Pancreas (tissue), 10 donors: Measurements from ENCODE around the gene GPATCH2L. TPM values are rescaled to one million over a fixed set of nuclear protein-coding genes. Genes with fewer than 3 reads are reported as not detected.

ENCODE experiments used
- ATAC-seq, 4 donors: fragments of 200-7000 bp; cut with Tn5 transposase; one replicate each; pipeline versions ENCODE4 v1.8.0 to v1.9.1; 2020; ENCODE audit warnings: mild to moderate bottlenecking in 4 of 4, moderate library complexity in 4 of 4
- DNase-seq, 6 donors: peaks; one replicate each; pipeline ENCODE4 v3.0.0-alpha.2; 2020
- FAIRE-seq: peaks from 2 replicates; lab custom pipeline; 2012; peaks lifted over from hg19 to GRCh38; lab: Jason Lieb, UNC
- H3K27ac ChIP-seq, 4 donors: fragments of 200-600 bp; sonication (generic); 1 replicate in 3 of 4; 2 replicates in 1 of 4; pipeline versions ENCODE4 v1.5.0 to v1.8.0; 2020
- H3K27me3 ChIP-seq, 4 donors: fragments of 200-600 bp; one replicate each; pipeline ENCODE4 v1.8.0; 2021
- H3K36me3 ChIP-seq, 3 donors: fragments of 200-600 bp; sonication (generic) in 1 of 3; one replicate each; pipeline versions ENCODE4 v1.5.0 to v1.8.0; 2020 to 2021
- H3K4me1 ChIP-seq, 3 donors: fragments of 200-600 bp; one replicate each; pipeline ENCODE4 v1.8.0; 2021
- H3K4me3 ChIP-seq, 4 donors: fragments of 200-600 bp; sonication (generic) in 2 of 4; one replicate each; pipeline versions ENCODE4 v1.5.0 to v1.8.0; 2020 to 2021
- H3K9me3 ChIP-seq, 4 donors: fragments of 200-600 bp; one replicate each; pipeline ENCODE4 v1.8.0; 2021
- CTCF ChIP-seq, 4 donors: fragments of 200-600 bp; sonication (generic) in 3 of 4; IDR thresholded peaks; one replicate each; pipeline versions ENCODE4 v1.5.0 to v1.8.0; 2021; ENCODE audit warnings: antibody characterized with exemption in 4 of 4
- WGBS, 2 donors: extraction: QIAGEN DNeasy Blood & Tissue Kit; methylation state at CpG; one replicate each; pipeline ENCODE4 v1.1.7; 2013; 5-methylcytosine and 5-hydroxymethylcytosine counted together
- intact Hi-C, 3 donors: fragments of 100-400 bp; cut with DNase I; formaldehyde crosslinking; loops; one replicate each; pipeline versions ENCODE4 v1.11.1 to v1.14.2; 2022
- polyA plus RNA-seq, 2 donors: library from polyadenylated mRNA; stranded (reverse); fragments of 200-250 nt; gene quantifications; one replicate each; pipeline ENCODE4 v1.2.3, GENCODE V29; 2013
- total RNA-seq, 6 donors: library from RNA; stranded (reverse); fragmentation: NEBNext Ultra II Directional in 4 of 6; extraction: Animal tissue kit (Norgen Biotek cat#: 25700) in 4 of 6; gene quantifications; one replicate each; pipeline versions ENCODE4 v1.2.1 to v1.2.4, GENCODE V29; 2021 to 2023
- donor health status: healthy with polysubstance abuse.
- donor health status: DM: no; HTN: no; CAD: no; lungs with moderate emphysema.
- donor health status: DM: no; HTN: no; CAD: no.
- donor health status: control.
- donor health status: control.
- donor health status: Bipolar disorder and iron deficiency.
- donor health status: DM: yes; HTN: yes; CAD: no.
- donor health status: DM: no; HTN: no; CAD: no.
- donor health status: DM: no; HTN: no; CAD: no.
- donor health status: DM: yes; HTN: yes; CAD: no.

GPATCH2L gene
- total and polyA plus RNA-seq, 8 donors = 3.0 to 29.7 (median 16.7) TPM

- Histone ChIP-seq H3K9me3 (no peaks in the 10 kb centered on the region), H3K36me3 (peaks cover 0 to 19% (median 0%) of the 10 kb centered on the region in 3 donors)
- FAIRE-seq = no peak
Observed at GRCh38 chr14:76175942-76176341, 24.2 kb downstream of the GPATCH2L start.

GRCh38 chr14:76181546-76181945 lies 29.8 kb downstream of the GPATCH2L start:
- H3K27ac ChIP-seq = no peak overlapping the region
- TF ChIP-seq CTCF (IDR thresholded peaks at IDR 0.05) = no peak
- peaks cover 0 to 26% (median 0%) of the 10 kb centered on the region in 3 donors for H3K36me3 ChIP-seq
- intact Hi-C loops = no loop called here
- ATAC-seq = no peak
- H3K4me3 ChIP-seq = no peak overlapping the region
- H3K4me1 ChIP-seq = no peaks in the 10 kb centered on the region
- no peak for FAIRE-seq
- WGBS, 2 donors = 58 to 73% methylated on average over 1 of the region's 1 CpG
- H3K27me3 ChIP-seq = no peaks in the 10 kb centered on the region
- no peaks in the 10 kb centered on the region for H3K9me3 ChIP-seq
- DNase-seq = no peak

More at GRCh38 chr14:76175942-76176341, 24.2 kb downstream of the GPATCH2L start:
- ATAC-seq (no peak), DNase-seq (no peak)
- WGBS, 2 donors = 82 to 83% methylated on average over 3 of the region's 3 CpGs
- H3K4me1 ChIP-seq = no peaks in the 10 kb centered on the region
- H3K27me3 ChIP-seq = no peaks in the 10 kb centered on the region
- intact Hi-C loops = no loop called here
- no peak for TF ChIP-seq CTCF (IDR thresholded peaks at IDR 0.05)
- no peak overlapping the region for H3K4me3 ChIP-seq
- H3K27ac ChIP-seq = no peak overlapping the region

- no peak for TF ChIP-seq CTCF (IDR thresholded peaks at IDR 0.05)
- Histone ChIP-seq H3K27ac (no peak overlapping the region), H3K9me3 (no peaks in the 10 kb centered on the region), H3K4me3 (no peak overlapping the region), H3K4me1 (no peaks in the 10 kb centered on the region), H3K36me3 (peaks cover 0 to 26% (median 0%) of the 10 kb centered on the region in 3 donors), H3K27me3 (no peaks in the 10 kb centered on the region)
- ATAC-seq = no peak
- WGBS, 2 donors = 64 to 69% methylated on average over 4 of the region's 4 CpGs
- DNase-seq = no peak
- no peak for FAIRE-seq
- intact Hi-C loops = no loop called here
Observed at GRCh38 chr14:76186308-76187027, 34.7 kb downstream of the GPATCH2L start.

- 96% methylated on average over 2 of the region's 2 CpGs for WGBS, 2 donors
- TF ChIP-seq CTCF (IDR thresholded peaks at IDR 0.05) = no peak
- H3K4me3 ChIP-seq = no peak overlapping the region
- ATAC-seq (peak in 2 of 4 donors; percentile 79 to 80), FAIRE-seq (no peak), DNase-seq (peak in 1 of 6 donors; percentile 27)
- H3K4me1 ChIP-seq = no peaks in the 10 kb centered on the region
- no peaks in the 10 kb centered on the region for H3K9me3 ChIP-seq
- no peaks in the 10 kb centered on the region for H3K27me3 ChIP-seq
- no peak overlapping the region for H3K27ac ChIP-seq
- intact Hi-C loops = no loop called here
- H3K36me3 ChIP-seq = peaks cover 0 to 27% (median 5%) of the 10 kb centered on the region in 3 donors
Observed at GRCh38 chr14:76191297-76191696, 39.6 kb downstream of the GPATCH2L start.

- no peak overlapping the region for H3K27ac ChIP-seq
- no peak for TF ChIP-seq CTCF (IDR thresholded peaks at IDR 0.05)
- FAIRE-seq (no peak), DNase-seq (no peak), ATAC-seq (no peak)
- H3K27me3 ChIP-seq = no peaks in the 10 kb centered on the region
- no peaks in the 10 kb centered on the region for H3K4me1 ChIP-seq
- no peak overlapping the region for H3K4me3 ChIP-seq
- H3K9me3 ChIP-seq = no peaks in the 10 kb centered on the region
- peaks cover 0 to 28% (median 10%) of the 10 kb centered on the region in 3 donors for H3K36me3 ChIP-seq
- 60 to 72% methylated on average over 1 of the region's 1 CpG for WGBS, 2 donors
- intact Hi-C loops = no loop called here
Observed at GRCh38 chr14:76193696-76194095, 42.0 kb downstream of the GPATCH2L start.
